GM12865 (cell line): Measurements from ENCODE around the gene TPPP3.
"Not testable (repeated sequence)": the region's sequence is repeated elsewhere in the genome, so short reads cannot be mapped to it uniquely, and the experiment has no call there.

Source experiments
- DNase-seq: peaks from one replicate; pipeline ENCODE4 v3.0.0; 2010; ENCODE audit warnings: low read depth
- H3K4me3 ChIP-seq: 2 replicates; pipeline ENCODE4 v1.5.1; 2011; ENCODE audit warnings: mild to moderate bottlenecking, low read depth, low read length, control low read depth
- CTCF ChIP-seq: IDR thresholded peaks from 2 replicates; pipeline ENCODE4 v1.5.1; 2011; ENCODE audit warnings: low read length, control low read depth, low read depth, inconsistent platforms; ENCODE audit not compliant: insufficient read depth; ENCODE audit errors: missing control alignments

Gene TPPP3

GRCh38 chr16:67357561-67357960, 35.7 kb downstream of the TPPP3 start:
- no peak for DNase-seq
- H3K4me3 ChIP-seq = no peak overlapping the region
- no peak for TF ChIP-seq CTCF

- no peak overlapping the region for H3K4me3 ChIP-seq
- no peak for DNase-seq
- TF ChIP-seq CTCF = no peak
Observed at GRCh38 chr16:67356396-67356795, 36.9 kb downstream of the TPPP3 start.

GRCh38 chr16:67352463-67352862, 40.8 kb downstream of the TPPP3 start:
- not testable (repeated sequence) for DNase-seq, H3K4me3 ChIP-seq

- H3K4me3 ChIP-seq = no peak overlapping the region
- no peak for DNase-seq
- no peak for TF ChIP-seq CTCF
Observed at GRCh38 chr16:67350324-67350723, 43.0 kb downstream of the TPPP3 start.

GRCh38 chr16:67349172-67349571, 44.1 kb downstream of the TPPP3 start:
- DNase-seq = peak; percentile 24
- H3K4me3 ChIP-seq = no peak overlapping the region
- TF ChIP-seq CTCF = peak; percentile 32

- no peak overlapping the region for H3K4me3 ChIP-seq
- no peak for DNase-seq
- no peak for TF ChIP-seq CTCF
Observed at GRCh38 chr16:67346341-67346740, 47.0 kb downstream of the TPPP3 start.

GRCh38 chr16:67345401-67345800, 47.9 kb downstream of the TPPP3 start:
- TF ChIP-seq CTCF = no peak
- no peak for DNase-seq
- no peak overlapping the region for H3K4me3 ChIP-seq
